KMS-11 (cell line): ENCODE results near the gene BET1L.
A peak's percentile ranks its signal among the peaks of the same experiment; 100 is the strongest.

ENCODE experiments used
- H2AFZ ChIP-seq: fragments of 200-600 bp; sonication (generic); 2 replicates; pipeline ENCODE4 v1.6.1; 2016; ENCODE audit warnings: antibody characterized with exemption, mixed run types, low read depth
- H3K27ac ChIP-seq: fragments of 200-600 bp; sonication (generic); 2 replicates; pipeline ENCODE4 v1.6.1; 2016; ENCODE audit warnings: mild to moderate bottlenecking, mixed run types
- H3K27me3 ChIP-seq: fragments of 200-600 bp; sonication (generic); 2 replicates; pipeline ENCODE4 v1.6.1; 2017; ENCODE audit warnings: mild to moderate bottlenecking, low read depth, mixed run types, moderate library complexity; ENCODE audit not compliant: insufficient read depth
- H3K36me3 ChIP-seq: fragments of 200-600 bp; sonication (generic); 2 replicates; pipeline ENCODE4 v1.6.1; 2017; ENCODE audit warnings: mild to moderate bottlenecking, mixed run types; ENCODE audit not compliant: insufficient read depth
- H3K4me1 ChIP-seq: fragments of 200-600 bp; sonication (generic); 2 replicates; pipeline ENCODE4 v1.6.1; 2016; ENCODE audit warnings: mild to moderate bottlenecking, low read depth, mixed run types; ENCODE audit not compliant: poor library complexity, severe bottlenecking
- H3K4me2 ChIP-seq: fragments of 200-600 bp; sonication (generic); 2 replicates; pipeline ENCODE4 v1.7.0; 2016; ENCODE audit warnings: mild to moderate bottlenecking, mixed run types
- H3K4me3 ChIP-seq: fragments of 200-600 bp; sonication (generic); IDR thresholded peaks from 2 replicates; pipeline ENCODE4 v1.6.1; 2017; ENCODE audit warnings: low read depth, low read length, mixed read lengths; ENCODE audit not compliant: insufficient read depth
- H3K79me2 ChIP-seq: fragments of 200-600 bp; sonication (generic); 2 replicates; pipeline ENCODE4 v1.6.1; 2016; ENCODE audit warnings: low read depth, mixed run types; ENCODE audit not compliant: insufficient read depth
- H3K9ac ChIP-seq: fragments of 200-600 bp; sonication (generic); 2 replicates; pipeline ENCODE4 v1.6.1; 2016; ENCODE audit warnings: mild to moderate bottlenecking, mixed run types
- H4K20me1 ChIP-seq: fragments of 200-600 bp; sonication (generic); 2 replicates; pipeline ENCODE4 v1.6.1; 2016; ENCODE audit warnings: mild to moderate bottlenecking, mixed run types; ENCODE audit not compliant: insufficient read depth
- CTCF ChIP-seq: fragments of 200-600 bp; sonication (generic); conservative IDR thresholded peaks from 2 replicates; pipeline ENCODE4 v1.6.1; 2017; ENCODE audit warnings: low read depth, mild to moderate bottlenecking, antibody characterized with exemption, low read length, moderate library complexity, mixed read lengths

BET1L gene

DNA sequence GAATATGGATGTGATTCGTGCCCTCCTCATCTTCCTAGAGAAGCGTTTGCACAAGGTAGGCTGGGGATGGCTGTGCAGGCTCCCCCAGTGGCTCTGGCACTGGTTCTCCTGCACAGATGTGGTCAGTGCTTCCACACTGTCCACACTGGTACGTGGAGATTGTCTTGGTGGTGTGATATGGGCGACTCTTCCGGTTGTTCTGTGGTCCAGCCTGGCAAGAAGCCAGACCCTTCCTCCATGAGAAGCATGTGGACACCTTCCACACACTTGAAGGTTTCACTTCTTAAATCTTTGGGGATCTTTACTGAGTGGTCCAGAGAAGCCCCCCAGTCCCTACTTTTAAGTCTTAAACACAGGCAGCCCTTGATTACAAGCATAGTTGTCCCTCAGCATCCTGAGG is 4.1 kb upstream of the BET1L start:
- no peak overlapping the region for H3K9ac ChIP-seq
- H3K36me3 ChIP-seq = no peaks in the 10 kb centered on the region
- TF ChIP-seq CTCF = no peak
- peaks cover 13% of the 10 kb centered on the region for H3K4me1 ChIP-seq
- H4K20me1 ChIP-seq = no peaks in the 10 kb centered on the region
- H3K27me3 ChIP-seq = no peaks in the 10 kb centered on the region
- H3K79me2 ChIP-seq = peaks cover 29% of the 10 kb centered on the region
- H3K27ac ChIP-seq = no peak overlapping the region
- H3K4me3 ChIP-seq = no peak overlapping the region
- H2AFZ ChIP-seq = no peak overlapping the region
- no peak overlapping the region for H3K4me2 ChIP-seq

DNA sequence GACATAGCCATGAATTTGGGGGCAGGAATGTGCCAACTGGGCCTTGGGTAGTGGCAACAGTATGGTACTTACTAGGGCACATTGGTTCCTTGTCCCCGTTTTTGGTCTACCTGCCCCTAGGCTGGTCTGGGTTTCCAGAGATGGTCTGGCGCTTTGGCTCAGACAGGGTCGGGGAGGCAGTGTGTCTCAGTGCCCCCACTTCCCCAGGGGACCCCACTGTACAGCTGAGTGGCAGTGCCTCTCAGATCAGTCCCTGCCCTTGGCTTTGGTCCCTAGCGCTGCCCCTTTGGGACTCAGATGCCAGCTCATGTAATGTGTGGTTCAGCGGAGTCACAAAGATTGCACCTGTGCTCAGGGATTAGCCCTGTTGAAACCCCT is 3.6 kb upstream of the BET1L start:
- no peaks in the 10 kb centered on the region for H3K27me3 ChIP-seq
- H3K36me3 ChIP-seq = no peaks in the 10 kb centered on the region
- no peak overlapping the region for H3K9ac ChIP-seq
- no peak for TF ChIP-seq CTCF
- H3K4me2 ChIP-seq = no peak overlapping the region
- peaks cover 34% of the 10 kb centered on the region for H3K79me2 ChIP-seq
- peaks cover 18% of the 10 kb centered on the region for H3K4me1 ChIP-seq
- H3K4me3 ChIP-seq = no peak overlapping the region
- no peaks in the 10 kb centered on the region for H4K20me1 ChIP-seq
- no peak overlapping the region for H2AFZ ChIP-seq
- no peak overlapping the region for H3K27ac ChIP-seq

GRCh38 chr11:210122-210802 is 3.1 kb upstream of the BET1L start:
- H3K79me2 ChIP-seq = peaks cover 40% of the 10 kb centered on the region
- no peak overlapping the region for H2AFZ ChIP-seq
- no peaks in the 10 kb centered on the region for H3K27me3 ChIP-seq
- no peaks in the 10 kb centered on the region for H4K20me1 ChIP-seq
- peaks cover 18% of the 10 kb centered on the region for H3K4me1 ChIP-seq
- peak overlapping the region; percentile 64 for H3K4me2 ChIP-seq
- no peak overlapping the region for H3K9ac ChIP-seq
- H3K4me3 ChIP-seq = no peak overlapping the region
- TF ChIP-seq CTCF = no peak
- no peaks in the 10 kb centered on the region; the same call in 1 of the 2 replicates for H3K36me3 ChIP-seq
- no peak overlapping the region for H3K27ac ChIP-seq

DNA sequence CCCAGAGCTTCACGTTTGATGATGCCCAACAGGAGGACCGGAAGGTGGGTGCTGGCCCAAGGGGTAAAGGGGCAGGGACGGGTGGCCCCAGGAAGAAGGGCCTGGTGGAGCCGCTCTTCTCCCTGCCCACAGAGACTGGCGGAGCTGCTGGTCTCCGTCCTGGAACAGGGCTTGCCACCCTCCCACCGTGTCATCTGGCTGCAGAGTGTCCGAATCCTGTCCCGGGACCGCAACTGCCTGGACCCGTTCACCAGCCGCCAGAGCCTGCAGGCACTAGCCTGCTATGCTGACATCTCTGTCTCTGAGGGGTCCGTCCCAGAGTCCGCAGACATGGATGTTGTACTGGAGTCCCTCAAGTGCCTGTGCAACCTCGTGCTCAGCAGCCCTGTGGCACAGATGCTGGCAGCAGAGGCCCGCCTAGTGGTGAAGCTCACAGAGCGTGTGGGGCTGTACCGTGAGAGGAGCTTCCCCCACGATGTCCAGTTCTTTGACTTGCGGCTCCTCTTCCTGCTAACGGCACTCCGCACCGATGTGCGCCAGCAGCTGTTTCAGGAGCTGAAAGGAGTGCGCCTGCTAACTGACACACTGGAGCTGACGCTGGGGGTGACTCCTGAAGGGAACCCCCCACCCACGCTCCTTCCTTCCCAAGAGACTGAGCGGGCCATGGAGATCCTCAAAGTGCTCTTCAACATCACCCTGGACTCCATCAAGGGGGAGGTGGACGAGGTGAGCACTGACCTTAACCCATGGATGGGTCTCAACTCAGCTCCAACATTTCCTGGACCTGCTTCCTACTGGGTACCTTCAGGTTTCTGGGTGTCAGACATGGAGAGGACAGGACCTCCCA is 2.3 kb upstream of the BET1L start:
- no peak overlapping the region for H3K27ac ChIP-seq
- H3K9ac ChIP-seq = no peak overlapping the region; the same call in 1 of the 2 replicates
- H3K4me1 ChIP-seq = peaks cover 18% of the 10 kb centered on the region
- peaks cover 40% of the 10 kb centered on the region for H3K79me2 ChIP-seq
- H3K4me3 ChIP-seq = no peak overlapping the region
- no peaks in the 10 kb centered on the region; the same call in 1 of the 2 replicates for H3K36me3 ChIP-seq
- no peaks in the 10 kb centered on the region for H3K27me3 ChIP-seq
- H4K20me1 ChIP-seq = no peaks in the 10 kb centered on the region
- no peak for TF ChIP-seq CTCF
- H2AFZ ChIP-seq = no peak overlapping the region
- H3K4me2 ChIP-seq = peak overlapping the region; percentile 64
